SU-DHL-6 (cell line): ENCODE results near the gene ACACA.

ENCODE experiments used
- H2AFZ ChIP-seq: fragments of 200-600 bp; sonication (generic); 2 replicates; pipeline ENCODE4 v1.6.1; 2014; ENCODE audit warnings: low read depth, mild to moderate bottlenecking, moderate library complexity, mixed read lengths, antibody characterized with exemption, low read length; ENCODE audit not compliant: severe bottlenecking
- H3F3A ChIP-seq: fragments of 200-600 bp; shearing (Covaris generic); 2 replicates; pipeline ENCODE4 v1.6.0; 2016; ENCODE audit warnings: antibody characterized with exemption, mild to moderate bottlenecking; ENCODE audit not compliant: insufficient read depth
- H3K27ac ChIP-seq: fragments of 200-600 bp; sonication (generic); 2 replicates; pipeline ENCODE4 v1.5.1; 2016; ENCODE audit warnings: low read depth, mild to moderate bottlenecking, low read length, moderate library complexity, mixed read lengths
- H3K27me3 ChIP-seq: fragments of 200-600 bp; sonication (generic), shearing (Covaris generic); 2 replicates; pipeline ENCODE4 v1.6.0; 2014; ENCODE audit warnings: mild to moderate bottlenecking, low read length
- H3K36me3 ChIP-seq: fragments of 200-600 bp; sonication (generic); 2 replicates; pipeline ENCODE4 v1.6.1; 2014; ENCODE audit warnings: mild to moderate bottlenecking, low read length, mixed read lengths
- H3K4me2 ChIP-seq: fragments of 300-600, 200-600 bp; shearing (Covaris generic), sonication (generic); 2 replicates; pipeline ENCODE4 v1.6.0; 2014; ENCODE audit warnings: low read length, low read depth, mild to moderate bottlenecking; ENCODE audit not compliant: poor library complexity, severe bottlenecking
- H3K4me3 ChIP-seq: fragments of 200-600 bp; sonication (generic); 2 replicates; pipeline ENCODE4 v1.5.1; 2014; ENCODE audit warnings: antibody characterized with exemption, low read length, mild to moderate bottlenecking, mixed read lengths; ENCODE audit not compliant: insufficient read depth, poor library complexity, severe bottlenecking
- H3K79me2 ChIP-seq: fragments of 200-600 bp; sonication (generic); 2 replicates; pipeline ENCODE4 v1.6.1; 2014; ENCODE audit warnings: mild to moderate bottlenecking, low read length, moderate library complexity; ENCODE audit not compliant: insufficient read depth
- H3K9ac ChIP-seq: fragments of 200-600 bp; sonication (generic); 2 replicates; pipeline ENCODE4 v1.7.0; 2014; ENCODE audit warnings: mild to moderate bottlenecking, low read length
- H3K9me2 ChIP-seq: fragments of 200-600 bp; sonication (generic); replicated peaks from 2 replicates; pipeline ENCODE4 v1.6.1; 2014; ENCODE audit warnings: low read length; ENCODE audit not compliant: insufficient read depth
- H3K9me3 ChIP-seq: fragments of 200-600 bp; sonication (generic); 2 replicates; pipeline ENCODE4 v1.6.1; 2014; ENCODE audit warnings: low read length, mixed read lengths; ENCODE audit not compliant: insufficient read depth
- H4K20me1 ChIP-seq: fragments of 200-600 bp; sonication (generic); 2 replicates; pipeline ENCODE4 v1.6.1; 2014; ENCODE audit warnings: low read depth, mild to moderate bottlenecking, antibody characterized with exemption, low read length, moderate library complexity, mixed read lengths
- EZH2phosphoT487 ChIP-seq: fragments of 200-600 bp; sonication (generic), shearing (Covaris generic); conservative IDR thresholded peaks from 2 replicates; pipeline ENCODE4 v1.6.1; 2018; ENCODE audit warnings: mild to moderate bottlenecking, antibody characterized with exemption, low read length, moderate library complexity, mixed read lengths
- TF ChIP-seq, protein P1 (sequence below): fragments of 200-600 bp; sonication (generic); IDR thresholded peaks from one replicate; pipeline ENCODE4 v1.5.1; 2017; ENCODE audit warnings: antibody characterized with exemption, mild to moderate bottlenecking, low read length, moderate library complexity; ENCODE audit not compliant: insufficient read depth, poor library complexity, severe bottlenecking

Gene ACACA

DNA sequence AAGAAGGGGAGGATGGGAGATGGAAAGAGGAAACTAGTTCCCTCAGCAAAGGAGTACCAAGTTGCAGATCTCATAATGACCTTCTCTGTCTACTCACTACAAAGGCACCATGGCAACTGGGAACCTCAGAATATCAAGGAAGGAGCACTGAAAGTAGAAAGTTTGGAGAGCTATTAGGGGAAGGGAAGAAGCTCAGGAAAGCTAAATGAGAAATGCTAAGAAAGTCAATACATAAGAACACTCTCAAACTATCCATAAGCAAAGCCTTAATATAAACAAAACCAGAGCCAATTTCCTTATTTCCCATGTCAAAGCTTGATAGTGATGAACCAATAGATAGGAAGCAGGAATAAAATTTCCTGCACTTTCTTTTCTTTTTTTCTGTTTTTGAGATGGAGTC lies 88.8 kb downstream of the ACACA start:
- Histone ChIP-seq H3K4me3 (no peak overlapping the region), H3F3A (peaks cover 8% of the 10 kb centered on the region; the same call in 1 of the 2 replicates), H3K27ac (no peak overlapping the region), H3K79me2 (peaks cover 5% of the 10 kb centered on the region; the same call in 1 of the 2 replicates), H3K9me2 (no peaks in the 10 kb centered on the region), H3K4me2 (no peak overlapping the region), H3K9me3 (no peaks in the 10 kb centered on the region), H2AFZ (no peak overlapping the region), H4K20me1 (no peaks in the 10 kb centered on the region), H3K36me3 (0 out of 2 replicates have a peak, but pooled peaks cover 3% of the 10 kb centered on the region), H3K27me3 (no peaks in the 10 kb centered on the region), H3K9ac (no peak overlapping the region)
- TF ChIP-seq, protein P1, sequence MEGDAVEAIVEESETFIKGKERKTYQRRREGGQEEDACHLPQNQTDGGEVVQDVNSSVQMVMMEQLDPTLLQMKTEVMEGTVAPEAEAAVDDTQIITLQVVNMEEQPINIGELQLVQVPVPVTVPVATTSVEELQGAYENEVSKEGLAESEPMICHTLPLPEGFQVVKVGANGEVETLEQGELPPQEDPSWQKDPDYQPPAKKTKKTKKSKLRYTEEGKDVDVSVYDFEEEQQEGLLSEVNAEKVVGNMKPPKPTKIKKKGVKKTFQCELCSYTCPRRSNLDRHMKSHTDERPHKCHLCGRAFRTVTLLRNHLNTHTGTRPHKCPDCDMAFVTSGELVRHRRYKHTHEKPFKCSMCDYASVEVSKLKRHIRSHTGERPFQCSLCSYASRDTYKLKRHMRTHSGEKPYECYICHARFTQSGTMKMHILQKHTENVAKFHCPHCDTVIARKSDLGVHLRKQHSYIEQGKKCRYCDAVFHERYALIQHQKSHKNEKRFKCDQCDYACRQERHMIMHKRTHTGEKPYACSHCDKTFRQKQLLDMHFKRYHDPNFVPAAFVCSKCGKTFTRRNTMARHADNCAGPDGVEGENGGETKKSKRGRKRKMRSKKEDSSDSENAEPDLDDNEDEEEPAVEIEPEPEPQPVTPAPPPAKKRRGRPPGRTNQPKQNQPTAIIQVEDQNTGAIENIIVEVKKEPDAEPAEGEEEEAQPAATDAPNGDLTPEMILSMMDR = no peak
- TF ChIP-seq EZH2phosphoT487 = no peak

DNA sequence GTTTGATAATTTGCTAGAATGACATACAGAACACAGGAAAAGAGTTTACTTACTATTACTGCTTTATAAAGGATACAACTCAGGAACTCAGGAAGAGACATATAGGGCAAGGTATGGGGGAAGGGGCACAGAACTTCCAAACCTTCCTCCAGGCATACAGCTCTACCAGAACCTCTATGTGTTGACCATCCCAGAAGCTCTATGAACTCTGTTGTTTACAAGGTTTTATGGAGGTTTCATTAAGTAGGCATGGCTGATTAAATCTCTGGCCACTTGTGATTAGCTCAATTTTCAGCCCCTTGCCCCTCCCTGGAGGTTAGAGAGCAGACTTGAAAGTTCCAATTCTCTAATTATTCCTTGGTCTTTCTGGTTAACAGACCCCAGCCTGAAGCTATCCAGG lies 91.0 kb downstream of the ACACA start:
- TF ChIP-seq, protein P1 = no peak
- TF ChIP-seq EZH2phosphoT487 = no peak

DNA sequence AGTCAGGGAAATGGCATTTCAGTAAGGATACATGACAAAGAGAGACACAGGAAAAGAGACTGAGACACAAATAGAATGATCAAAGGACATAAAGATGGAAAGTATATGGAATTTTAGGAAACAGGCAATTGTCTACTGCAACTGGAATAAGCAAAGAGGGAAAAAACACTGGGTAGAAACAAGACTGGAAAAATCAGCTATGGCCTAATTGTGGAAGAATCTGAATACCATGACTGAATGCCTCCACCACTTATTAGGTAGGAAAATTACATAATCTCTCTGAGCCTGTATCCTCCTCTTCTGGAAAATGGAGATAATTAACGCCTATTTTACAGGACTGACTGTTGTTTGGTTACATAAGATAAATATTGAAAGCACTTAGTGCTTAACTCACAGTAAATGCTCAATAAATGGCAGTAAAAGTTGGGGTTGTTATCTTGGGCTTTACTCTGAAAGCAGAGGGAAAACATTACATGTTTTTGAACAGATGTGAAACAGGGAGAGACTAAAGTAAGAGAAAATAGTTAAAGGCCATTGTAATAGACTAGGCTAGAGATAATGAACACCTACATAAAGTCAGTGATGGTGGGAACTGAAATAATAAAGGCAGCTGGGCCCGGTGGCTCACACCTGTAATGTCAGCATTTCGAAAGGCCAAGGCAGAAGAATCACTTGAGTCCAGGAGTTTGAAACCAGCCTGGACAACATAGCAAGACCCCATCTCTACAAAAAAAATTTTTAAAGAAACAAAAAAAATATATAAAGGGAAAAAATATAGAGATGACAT lies 94.3 kb downstream of the ACACA start:
- Histone ChIP-seq H3K36me3 (peaks cover 13% of the 10 kb centered on the region; the same call in 1 of the 2 replicates), H3K27ac (no peak overlapping the region)

More for the DNA sequence above, 91.0 kb downstream of the ACACA start:
- Histone ChIP-seq H3K9me3 (no peaks in the 10 kb centered on the region), H3K4me3 (no peak overlapping the region), H3K79me2 (peaks cover 18% of the 10 kb centered on the region), H3K27ac (no peak overlapping the region), H3K36me3 (0 out of 2 replicates have a peak, but pooled peaks cover 5% of the 10 kb centered on the region), H3K27me3 (no peaks in the 10 kb centered on the region), H3K9me2 (no peaks in the 10 kb centered on the region), H4K20me1 (no peaks in the 10 kb centered on the region), H3K9ac (no peak overlapping the region), H3K4me2 (no peak overlapping the region), H3F3A (peaks cover 10% of the 10 kb centered on the region; the same call in 1 of the 2 replicates), H2AFZ (no peak overlapping the region)

More for the DNA sequence above, 94.3 kb downstream of the ACACA start:
- H3K9me3 ChIP-seq = no peaks in the 10 kb centered on the region
- H3K4me2 ChIP-seq = no peak overlapping the region
- H3K27me3 ChIP-seq = no peaks in the 10 kb centered on the region
- H3K79me2 ChIP-seq = peaks cover 36% of the 10 kb centered on the region
- H3K9ac ChIP-seq = no peak overlapping the region
- TF ChIP-seq, protein P1 = no peak
- TF ChIP-seq EZH2phosphoT487 = no peak
- H4K20me1 ChIP-seq = no peaks in the 10 kb centered on the region
- no peaks in the 10 kb centered on the region for H3K9me2 ChIP-seq
- H3K4me3 ChIP-seq = no peak overlapping the region
- peaks cover 3% of the 10 kb centered on the region; the same call in 1 of the 2 replicates for H3F3A ChIP-seq
- no peak overlapping the region for H2AFZ ChIP-seq
